Peyer's patch (tissue), 4 donors: ENCODE results near the gene ERI2.

ENCODE experiments used
- POLR2A ChIP-seq, 2 donors: fragments of 450-650 bp; IDR thresholded peaks; one replicate each; pipeline ENCODE4 v1.5.1; 2017; ENCODE audit warnings: antibody characterized with exemption in 2 of 2, mild to moderate bottlenecking in 2 of 2, moderate library complexity in 2 of 2
- TF ChIP-seq, protein P1 (sequence below), 6 experiments: fragments of 450-650 bp in 4 of 6; fragments of 200-600 bp in 2 of 6; sonication (generic) in 1 of 6; IDR thresholded peaks; one replicate each; pipeline ENCODE4 v1.5.1; 2017 to 2019; ENCODE audit warnings: antibody characterized with exemption in 6 of 6, mild to moderate bottlenecking in 3 of 6, moderate library complexity in 1 of 6

DNA sequence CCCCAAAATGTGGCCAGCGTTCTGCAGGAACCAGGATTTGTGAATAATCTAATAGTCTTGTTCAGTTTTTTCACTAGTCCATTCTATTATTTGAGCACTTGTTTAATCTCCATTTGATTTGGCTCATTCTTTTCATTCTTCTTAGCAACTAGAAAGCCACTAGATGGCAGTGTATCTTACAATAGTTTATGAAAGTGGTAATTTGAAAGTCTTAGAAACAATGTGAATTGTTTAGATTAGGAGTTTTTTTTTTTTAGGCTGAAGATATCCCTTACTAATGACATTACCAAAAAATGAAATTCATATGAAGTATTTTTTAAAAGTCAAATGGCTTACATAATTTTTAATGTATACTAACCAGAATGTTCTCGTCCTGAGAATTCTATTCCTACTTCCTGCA lies 6.7 kb downstream of the ERI2 start:
- TF ChIP-seq POLR2A (IDR thresholded peaks at IDR 0.05) = no peak
- TF ChIP-seq, protein P1, sequence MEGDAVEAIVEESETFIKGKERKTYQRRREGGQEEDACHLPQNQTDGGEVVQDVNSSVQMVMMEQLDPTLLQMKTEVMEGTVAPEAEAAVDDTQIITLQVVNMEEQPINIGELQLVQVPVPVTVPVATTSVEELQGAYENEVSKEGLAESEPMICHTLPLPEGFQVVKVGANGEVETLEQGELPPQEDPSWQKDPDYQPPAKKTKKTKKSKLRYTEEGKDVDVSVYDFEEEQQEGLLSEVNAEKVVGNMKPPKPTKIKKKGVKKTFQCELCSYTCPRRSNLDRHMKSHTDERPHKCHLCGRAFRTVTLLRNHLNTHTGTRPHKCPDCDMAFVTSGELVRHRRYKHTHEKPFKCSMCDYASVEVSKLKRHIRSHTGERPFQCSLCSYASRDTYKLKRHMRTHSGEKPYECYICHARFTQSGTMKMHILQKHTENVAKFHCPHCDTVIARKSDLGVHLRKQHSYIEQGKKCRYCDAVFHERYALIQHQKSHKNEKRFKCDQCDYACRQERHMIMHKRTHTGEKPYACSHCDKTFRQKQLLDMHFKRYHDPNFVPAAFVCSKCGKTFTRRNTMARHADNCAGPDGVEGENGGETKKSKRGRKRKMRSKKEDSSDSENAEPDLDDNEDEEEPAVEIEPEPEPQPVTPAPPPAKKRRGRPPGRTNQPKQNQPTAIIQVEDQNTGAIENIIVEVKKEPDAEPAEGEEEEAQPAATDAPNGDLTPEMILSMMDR (IDR thresholded peaks at IDR 0.05) = peak in 5 of 6 experiments; percentile 33 to 70 (median 56)
